ENCODE data around the gene UGT1A10. TPM values are rescaled to one million over a fixed set of nuclear protein-coding genes. Genes with fewer than 3 reads are reported as not detected.

The UGT1A10 gene
- total and polyA plus RNA-seq, 4 donors: 0.03 to 0.14 TPM; not detected in 2

- H3K36me3 ChIP-seq (ENCODE audit: control insufficient read depth in 4 of 4, insufficient read depth in 4 of 4, low read length in 4 of 4): no peaks in the 10 kb centered on the region
- no peak overlapping the region for H3K4me3 ChIP-seq
- no peak overlapping the region for H3K27ac ChIP-seq (ENCODE audit: low read depth in 1 of 2, low read length in 1 of 2)
- TF ChIP-seq CTCF (IDR thresholded peaks at IDR 0.05; ENCODE audit: control extremely low read depth, extremely low read depth): no peak
- H3K9ac ChIP-seq (ENCODE audit: insufficient read depth in 1 of 2, low read length in 2 of 2): no peak overlapping the region
- peaks cover 0 to 3% (median 0%) of the 10 kb centered on the region in 5 donors for H3K4me1 ChIP-seq (ENCODE audit: control insufficient read depth in 5 of 5, insufficient read depth in 5 of 5, low read length in 5 of 5)
- ATAC-seq (ENCODE audit: insufficient read depth, low FRiP score) (no peak), DNase-seq (no peak)
- WGBS, 2 donors: 57 to 86% methylated on average over 1 of the region's 1 CpG
- H3K9me3 ChIP-seq (ENCODE audit: control insufficient read depth in 4 of 4, insufficient read depth in 3 of 4, low read length in 3 of 4): no peaks in the 10 kb centered on the region
- H3K27me3 ChIP-seq (ENCODE audit: control insufficient read depth in 3 of 3, insufficient read depth in 3 of 3, low read length in 2 of 3): no peaks in the 10 kb centered on the region
Measured at GRCh38 chr2:233597522-233597921, 38.7 kb upstream of the UGT1A10 start.

- no peak for TF ChIP-seq CTCF (IDR thresholded peaks at IDR 0.05; ENCODE audit: control extremely low read depth, extremely low read depth)
- ATAC-seq (ENCODE audit: insufficient read depth, low FRiP score) (no peak), DNase-seq (no peak)
- Histone ChIP-seq H3K9me3 (ENCODE audit: control insufficient read depth in 4 of 4, insufficient read depth in 3 of 4, low read length in 3 of 4) (peaks cover 0 to 2% (median 0%) of the 10 kb centered on the region in 4 donors), H3K4me1 (ENCODE audit: control insufficient read depth in 5 of 5, insufficient read depth in 5 of 5, low read length in 5 of 5) (peaks cover 0 to 3% (median 0%) of the 10 kb centered on the region in 5 donors), H3K9ac (ENCODE audit: insufficient read depth in 1 of 2, low read length in 2 of 2) (no peak overlapping the region), H3K27ac (ENCODE audit: low read depth in 1 of 2, low read length in 1 of 2) (no peak overlapping the region), H3K27me3 (ENCODE audit: control insufficient read depth in 3 of 3, insufficient read depth in 3 of 3, low read length in 2 of 3) (no peaks in the 10 kb centered on the region), H3K36me3 (ENCODE audit: control insufficient read depth in 4 of 4, insufficient read depth in 4 of 4, low read length in 4 of 4) (no peaks in the 10 kb centered on the region), H3K4me3 (no peak overlapping the region)
- WGBS, 2 donors: 83 to 85% methylated on average over 3 of the region's 3 CpGs
Measured at GRCh38 chr2:233598952-233599351, 37.3 kb upstream of the UGT1A10 start.

GRCh38 chr2:233600386-233600785 lies 35.9 kb upstream of the UGT1A10 start:
- no peak for TF ChIP-seq CTCF (IDR thresholded peaks at IDR 0.05; ENCODE audit: control extremely low read depth, extremely low read depth)
- Histone ChIP-seq H3K27ac (ENCODE audit: low read depth in 1 of 2, low read length in 1 of 2) (no peak overlapping the region), H3K27me3 (ENCODE audit: control insufficient read depth in 3 of 3, insufficient read depth in 3 of 3, low read length in 2 of 3) (no peaks in the 10 kb centered on the region), H3K9ac (ENCODE audit: insufficient read depth in 1 of 2, low read length in 2 of 2) (no peak overlapping the region), H3K36me3 (ENCODE audit: control insufficient read depth in 4 of 4, insufficient read depth in 4 of 4, low read length in 4 of 4) (no peaks in the 10 kb centered on the region), H3K4me3 (no peak overlapping the region), H3K9me3 (ENCODE audit: control insufficient read depth in 4 of 4, insufficient read depth in 3 of 4, low read length in 3 of 4) (peaks cover 0 to 2% (median 0%) of the 10 kb centered on the region in 4 donors), H3K4me1 (ENCODE audit: control insufficient read depth in 5 of 5, insufficient read depth in 5 of 5, low read length in 5 of 5) (peaks cover 0 to 3% (median 0%) of the 10 kb centered on the region in 5 donors)
- ATAC-seq (ENCODE audit: insufficient read depth, low FRiP score) (no peak), DNase-seq (no peak)
- WGBS, 2 donors: 79 to 84% methylated on average over 2 of the region's 2 CpGs

- Histone ChIP-seq H3K9me3 (ENCODE audit: control insufficient read depth in 4 of 4, insufficient read depth in 3 of 4, low read length in 3 of 4) (peaks cover 0 to 2% (median 0%) of the 10 kb centered on the region in 4 donors), H3K36me3 (ENCODE audit: control insufficient read depth in 4 of 4, insufficient read depth in 4 of 4, low read length in 4 of 4) (no peaks in the 10 kb centered on the region), H3K27me3 (ENCODE audit: control insufficient read depth in 3 of 3, insufficient read depth in 3 of 3, low read length in 2 of 3) (no peaks in the 10 kb centered on the region), H3K9ac (ENCODE audit: insufficient read depth in 1 of 2, low read length in 2 of 2) (no peak overlapping the region), H3K4me1 (ENCODE audit: control insufficient read depth in 5 of 5, insufficient read depth in 5 of 5, low read length in 5 of 5) (peaks cover 0 to 3% (median 0%) of the 10 kb centered on the region in 5 donors), H3K27ac (ENCODE audit: low read depth in 1 of 2, low read length in 1 of 2) (no peak overlapping the region), H3K4me3 (no peak overlapping the region)
- 91% methylated on average over 1 of the region's 1 CpG for WGBS, 2 donors
- no peak for ATAC-seq (ENCODE audit: insufficient read depth, low FRiP score)
- no peak for DNase-seq
- no peak for TF ChIP-seq CTCF (IDR thresholded peaks at IDR 0.05; ENCODE audit: control extremely low read depth, extremely low read depth)
Measured at GRCh38 chr2:233602076-233602475, 34.2 kb upstream of the UGT1A10 start.

Data from lung (tissue), 12 donors.